Activated CD4-positive, alpha-beta memory T cell treated with anti-CD3 and anti-CD28 coated beads, Interleukin-2, amount 10 ng/mL, durations not matched to agents 7 days and 5 days (primary cell): ENCODE results near the gene MCM10. TPM values are rescaled to one million over a fixed set of nuclear protein-coding genes. Genes with fewer than 3 reads are reported as not detected.
"Not testable (repeated sequence)": the region's sequence is repeated elsewhere in the genome, so short reads cannot be mapped to it uniquely, and the experiment has no call there.

Experiments
- CTCF ChIA-PET: fragments of 350-600 bp; sonication (Branson Sonifier 250); formaldehyde crosslinking; loops from one replicate; lab custom pipeline; 2021; ENCODE audit warnings: antibody characterized with exemption, inconsistent platforms; lab: Charles Lee
- POLR2A ChIA-PET: fragments of 350-600 bp; sonication (Branson Sonifier 250); formaldehyde crosslinking; loops from one replicate; lab custom pipeline; 2021; ENCODE audit warnings: antibody characterized with exemption; lab: Charles Lee
- DNase-seq: peaks from one replicate; pipeline ENCODE4 v3.0.0-alpha.2; 2020
- H3K27ac Mint-ChIP-seq: one replicate; pipeline ENCODE4 v1.8.0; 2021; ENCODE audit warnings: mild to moderate bottlenecking, mixed read lengths
- H3K27me3 Mint-ChIP-seq: one replicate; pipeline ENCODE4 v1.8.0; 2021; ENCODE audit warnings: mixed read lengths
- H3K36me3 Mint-ChIP-seq: one replicate; pipeline ENCODE4 v1.8.0; 2021; ENCODE audit warnings: low read depth, mixed read lengths
- H3K4me1 Mint-ChIP-seq: one replicate; pipeline ENCODE4 v1.8.0; 2021; ENCODE audit warnings: mixed read lengths
- H3K4me3 Mint-ChIP-seq: one replicate; pipeline ENCODE4 v1.8.0; 2021; ENCODE audit warnings: mild to moderate bottlenecking, mixed read lengths
- H3K9me3 Mint-ChIP-seq: one replicate; pipeline ENCODE4 v1.8.0; 2021; ENCODE audit warnings: mixed read lengths
- total RNA-seq, 2 experiments: library from RNA; stranded (reverse); gene quantifications; one replicate each; pipeline ENCODE4 v1.2.3, GENCODE V29; 2021

The MCM10 gene
- total RNA-seq, 2 experiments from 2014 or later: 40.7 to 42.9 TPM

- Mint-ChIP-seq H3K9me3 (no peaks in the 10 kb centered on the region), H3K27me3 (no peaks in the 10 kb centered on the region), H3K27ac (no peak overlapping the region), H3K36me3 (no peaks in the 10 kb centered on the region), H3K4me3 (no peak overlapping the region), H3K4me1 (no peaks in the 10 kb centered on the region)
- ChIA-PET CTCF (no interaction called here), POLR2A (no interaction called here)
- no peak for DNase-seq
These were observed 65.7 kb downstream of the MCM10 start for GRCh38 chr10:13227031-13227430.

- H3K4me3 Mint-ChIP-seq: no peak overlapping the region
- H3K27ac Mint-ChIP-seq: no peak overlapping the region
- no peaks in the 10 kb centered on the region for H3K36me3 Mint-ChIP-seq
- ChIA-PET CTCF (no interaction called here), POLR2A (no interaction called here)
- DNase-seq: no peak
- H3K4me1 Mint-ChIP-seq: no peaks in the 10 kb centered on the region
- no peaks in the 10 kb centered on the region for H3K9me3 Mint-ChIP-seq
- H3K27me3 Mint-ChIP-seq: no peaks in the 10 kb centered on the region
These were observed 69.8 kb downstream of the MCM10 start for GRCh38 chr10:13231190-13231589.

GRCh38 chr10:13231808-13232207 is 70.5 kb downstream of the MCM10 start:
- POLR2A ChIA-PET: no interaction called here
- no peaks in the 10 kb centered on the region for H3K36me3 Mint-ChIP-seq
- H3K4me1 Mint-ChIP-seq: no peaks in the 10 kb centered on the region
- CTCF ChIA-PET: no interaction called here
- no peaks in the 10 kb centered on the region for H3K27me3 Mint-ChIP-seq
- no peak for DNase-seq
- H3K27ac Mint-ChIP-seq: no peak overlapping the region
- H3K4me3 Mint-ChIP-seq: no peak overlapping the region
- H3K9me3 Mint-ChIP-seq: no peaks in the 10 kb centered on the region

- no peak overlapping the region for H3K4me3 Mint-ChIP-seq
- CTCF ChIA-PET: no interaction called here
These were observed 72.0 kb downstream of the MCM10 start for GRCh38 chr10:13233358-13233757.

GRCh38 chr10:13234172-13234571 is 72.8 kb downstream of the MCM10 start, which contains the start of gene UCMA:
TSS of gene UCMA (minus strand) at chr10:13234374. CDS start at chr10:13234258, 116 bp downstream.
- Mint-ChIP-seq H3K27me3 (no peaks in the 10 kb centered on the region), H3K4me3 (no peak within 1 kb of the TSS), H3K9me3 (no peaks in the 10 kb centered on the region), H3K27ac (no peak within 1 kb of the TSS), H3K4me1 (no peaks in the 10 kb centered on the region), H3K36me3 (no peaks in the 10 kb centered on the region)
- CTCF ChIA-PET: no interaction called here
- DNase-seq: no peak
- POLR2A ChIA-PET: no interaction called here

More at GRCh38 chr10:13233358-13233757, 72.0 kb downstream of the MCM10 start:
- no peak for DNase-seq
- no peak overlapping the region for H3K27ac Mint-ChIP-seq
- POLR2A ChIA-PET: no interaction called here
- no peaks in the 10 kb centered on the region for H3K4me1 Mint-ChIP-seq
- no peaks in the 10 kb centered on the region for H3K27me3 Mint-ChIP-seq
- H3K36me3 Mint-ChIP-seq: no peaks in the 10 kb centered on the region
- H3K9me3 Mint-ChIP-seq: no peaks in the 10 kb centered on the region

GRCh38 chr10:13234736-13235135 is 73.4 kb downstream of the MCM10 start:
- CTCF ChIA-PET, H3K27me3 Mint-ChIP-seq: not testable (repeated sequence)

GRCh38 chr10:13236638-13237037 is 75.3 kb downstream of the MCM10 start:
- H3K27me3 Mint-ChIP-seq: no peaks in the 10 kb centered on the region
- H3K4me1 Mint-ChIP-seq: no peaks in the 10 kb centered on the region
- no peak for DNase-seq
- H3K4me3 Mint-ChIP-seq: no peak overlapping the region
- H3K27ac Mint-ChIP-seq: no peak overlapping the region
- ChIA-PET POLR2A (no interaction called here), CTCF (no interaction called here)
- no peaks in the 10 kb centered on the region for H3K9me3 Mint-ChIP-seq
- H3K36me3 Mint-ChIP-seq: no peaks in the 10 kb centered on the region

More at GRCh38 chr10:13234736-13235135, 73.4 kb downstream of the MCM10 start:
- H3K4me3 Mint-ChIP-seq, H3K27ac Mint-ChIP-seq, H3K4me1 Mint-ChIP-seq, DNase-seq, H3K9me3 Mint-ChIP-seq, H3K36me3 Mint-ChIP-seq, POLR2A ChIA-PET: not testable (repeated sequence)

GRCh38 chr10:13238271-13239077 is 77.1 kb downstream of the MCM10 start:
- no peaks in the 10 kb centered on the region for H3K36me3 Mint-ChIP-seq
- no peaks in the 10 kb centered on the region for H3K9me3 Mint-ChIP-seq
- H3K4me1 Mint-ChIP-seq: no peaks in the 10 kb centered on the region
- ChIA-PET POLR2A (no interaction called here), CTCF (interaction anchor here (0.6 to 1.8 kb wide), 2 partner anchors 64 to 706 kb away, joined by 4 to 6 read pairs; no protein-coding TSS in a partner anchor)
- DNase-seq: no peak
- H3K27me3 Mint-ChIP-seq: no peaks in the 10 kb centered on the region
- no peak overlapping the region for H3K4me3 Mint-ChIP-seq
- no peak overlapping the region for H3K27ac Mint-ChIP-seq

GRCh38 chr10:13239923-13240322 is 78.6 kb downstream of the MCM10 start:
- Mint-ChIP-seq H3K9me3 (no peaks in the 10 kb centered on the region), H3K4me3 (no peak overlapping the region), H3K27ac (no peak overlapping the region), H3K36me3 (no peaks in the 10 kb centered on the region), H3K27me3 (no peaks in the 10 kb centered on the region), H3K4me1 (no peaks in the 10 kb centered on the region)
- ChIA-PET POLR2A (no interaction called here), CTCF (no interaction called here)
- no peak for DNase-seq

- H3K27me3 Mint-ChIP-seq: no peaks in the 10 kb centered on the region
- CTCF ChIA-PET: interaction anchor here (0.9 kb wide), 1 partner anchor 12 kb away, joined by 4 read pairs; no protein-coding TSS in a partner anchor
- no peak overlapping the region for H3K27ac Mint-ChIP-seq
- H3K4me1 Mint-ChIP-seq: no peaks in the 10 kb centered on the region
- POLR2A ChIA-PET: no interaction called here
- no peaks in the 10 kb centered on the region for H3K9me3 Mint-ChIP-seq
- no peak for DNase-seq
- H3K36me3 Mint-ChIP-seq: no peaks in the 10 kb centered on the region
- no peak overlapping the region for H3K4me3 Mint-ChIP-seq
These were observed 80.3 kb downstream of the MCM10 start for GRCh38 chr10:13241613-13242012.

- CTCF ChIA-PET, H3K36me3 Mint-ChIP-seq, H3K4me1 Mint-ChIP-seq, H3K9me3 Mint-ChIP-seq, POLR2A ChIA-PET, H3K4me3 Mint-ChIP-seq, H3K27ac Mint-ChIP-seq, DNase-seq, H3K27me3 Mint-ChIP-seq: not testable (repeated sequence)
These were observed 80.9 kb downstream of the MCM10 start for GRCh38 chr10:13242260-13242659.

- H3K27ac Mint-ChIP-seq: no peak overlapping the region
- H3K36me3 Mint-ChIP-seq: no peaks in the 10 kb centered on the region
- H3K9me3 Mint-ChIP-seq: no peaks in the 10 kb centered on the region
- no peak for DNase-seq
- no peaks in the 10 kb centered on the region for H3K4me1 Mint-ChIP-seq
- no peak overlapping the region for H3K4me3 Mint-ChIP-seq
- ChIA-PET POLR2A (no interaction called here), CTCF (no interaction called here)
- no peaks in the 10 kb centered on the region for H3K27me3 Mint-ChIP-seq
These were observed 85.9 kb downstream of the MCM10 start for GRCh38 chr10:13247246-13247645.

GRCh38 chr10:13247784-13248183 is 86.4 kb downstream of the MCM10 start:
- ChIA-PET CTCF (no interaction called here), POLR2A (no interaction called here)
- Mint-ChIP-seq H3K4me1 (no peaks in the 10 kb centered on the region), H3K9me3 (no peaks in the 10 kb centered on the region), H3K36me3 (no peaks in the 10 kb centered on the region), H3K4me3 (no peak overlapping the region), H3K27ac (no peak overlapping the region), H3K27me3 (no peaks in the 10 kb centered on the region)
- DNase-seq: no peak

- ChIA-PET POLR2A (no interaction called here), CTCF (interaction anchor here (0.6 kb wide), 1 partner anchor 157 kb away, joined by 3 read pairs; no protein-coding TSS in a partner anchor)
- Mint-ChIP-seq H3K4me1 (peaks cover 4% of the 10 kb centered on the region), H3K27ac (no peak overlapping the region), H3K4me3 (no peak overlapping the region), H3K36me3 (no peaks in the 10 kb centered on the region), H3K27me3 (peaks cover 12% of the 10 kb centered on the region), H3K9me3 (no peaks in the 10 kb centered on the region)
- no peak for DNase-seq
These were observed 92.4 kb downstream of the MCM10 start for GRCh38 chr10:13253726-13254125.
